Stomach (tissue), 9 donors: Measurements from ENCODE around the gene PEMT. TPM values are rescaled to one million over a fixed set of nuclear protein-coding genes. Genes with fewer than 3 reads are reported as not detected.

Experiments
- DNase-seq, 2 donors: peaks; one replicate each; pipeline versions ENCODE4 v3.0.0 to v3.0.0-alpha.2; 2013 to 2019
- H3K27ac ChIP-seq, 5 donors: fragments of 200-600 bp in 4 of 5; sonication (generic) in 4 of 5; one replicate each; pipeline ENCODE4 v1.5.1; 2013 to 2019; ENCODE audit warnings: mild to moderate bottlenecking in 1 of 5, moderate library complexity in 1 of 5
- H3K27me3 ChIP-seq, 3 donors: fragments of 200-600 bp; sonication (generic); one replicate each; pipeline ENCODE4 v1.5.1; 2017 to 2019; ENCODE audit warnings: mixed run types in 1 of 3
- H3K36me3 ChIP-seq, 4 donors: fragments of 200-600 bp; sonication (generic); 1 replicate in 3 of 4; 2 replicates in 1 of 4; pipeline ENCODE4 v1.5.1; 2016 to 2019
- H3K4me1 ChIP-seq, 4 donors: fragments of 200-600 bp; sonication (generic); one replicate each; pipeline ENCODE4 v1.5.1; 2016 to 2019
- H3K4me3 ChIP-seq, 4 donors: fragments of 200-600 bp; sonication (generic) in 3 of 4; one replicate each; pipeline ENCODE4 v1.5.1; 2016 to 2019; ENCODE audit warnings: mild to moderate bottlenecking in 1 of 4
- H3K9me3 ChIP-seq, 4 donors: fragments of 200-600 bp; sonication (generic); one replicate each; pipeline ENCODE4 v1.5.1; 2016 to 2019
- EP300 ChIP-seq: sonication (generic); formaldehyde crosslinking; IDR thresholded peaks from one replicate; pipeline ENCODE4 v1.6.1; 2017; ENCODE audit warnings: antibody characterized with exemption
- POLR2A ChIP-seq, 4 donors: fragments of 450-650 bp; IDR thresholded peaks; one replicate each; pipeline ENCODE4 v1.6.1; 2016; ENCODE audit warnings: antibody characterized with exemption in 4 of 4, control low read depth in 2 of 4, mild to moderate bottlenecking in 1 of 4, moderate library complexity in 1 of 4
- POLR2AphosphoS5 ChIP-seq, 3 donors: sonication (generic); formaldehyde crosslinking; IDR thresholded peaks; one replicate each; pipeline ENCODE4 v1.6.1; 2016; ENCODE audit warnings: antibody characterized with exemption in 3 of 3
- WGBS, 5 donors: extraction: QIAGEN DNeasy Blood & Tissue Kit in 3 of 5; methylation state at CpG; one replicate each; pipeline versions ENCODE4 v1.1.5 to v1.1.7; 2013 to 2018; 5-methylcytosine and 5-hydroxymethylcytosine counted together
- intact Hi-C: fragments of 100-400 bp; cut with DNase I; formaldehyde crosslinking; loops from one replicate; pipeline ENCODE4 v1.15.1; 2023; ENCODE audit warnings: low total_unique reads
- polyA plus RNA-seq, 3 donors: library from polyadenylated mRNA; stranded (reverse); fragments of 200-250 nt; gene quantifications; one replicate each; pipeline ENCODE4 v1.2.3, GENCODE V29; 2013
- total RNA-seq, 5 donors: library from RNA; depleted of rRNA; stranded (reverse); fragments of >200 nt; gene quantifications; one replicate each; pipeline versions ENCODE4 v1.1.0 to v1.2.3, GENCODE V29; 2014 to 2016
- TF ChIP-seq, protein P1 (sequence below), 7 experiments: fragments of 450-650 bp in 4 of 7; fragments of 200-600 bp in 3 of 7; sonication (generic) in 3 of 7; IDR thresholded peaks; one replicate each; pipeline ENCODE4 v1.5.1; 2016 to 2019; ENCODE audit warnings: antibody characterized with exemption in 7 of 7, control low read depth in 2 of 7, mild to moderate bottlenecking in 1 of 7
- donor health status: healthy with polysubstance abuse.
- donor health status: Bipolar disorder and iron deficiency.
- donor health status: healthy.

Gene PEMT
- total and polyA plus RNA-seq, 8 donors: 7.0 to 44.6 (median 27.0) TPM

- Histone ChIP-seq H3K27me3 (no peaks in the 10 kb centered on the region), H3K4me1 (peaks cover 20 to 60% (median 55%) of the 10 kb centered on the region in 4 donors), H3K4me3 (no peak overlapping the region), H3K27ac (peak overlapping the region in 1 of 5 donors; percentile 77), H3K9me3 (no peaks in the 10 kb centered on the region), H3K36me3 (no peaks in the 10 kb centered on the region)
- intact Hi-C loops: no loop called here
- no peak for TF ChIP-seq POLR2A (IDR thresholded peaks at IDR 0.05)
- peak in 1 of 3 donors; percentile 18 for TF ChIP-seq POLR2AphosphoS5 (IDR thresholded peaks at IDR 0.05)
- TF ChIP-seq, protein P1, sequence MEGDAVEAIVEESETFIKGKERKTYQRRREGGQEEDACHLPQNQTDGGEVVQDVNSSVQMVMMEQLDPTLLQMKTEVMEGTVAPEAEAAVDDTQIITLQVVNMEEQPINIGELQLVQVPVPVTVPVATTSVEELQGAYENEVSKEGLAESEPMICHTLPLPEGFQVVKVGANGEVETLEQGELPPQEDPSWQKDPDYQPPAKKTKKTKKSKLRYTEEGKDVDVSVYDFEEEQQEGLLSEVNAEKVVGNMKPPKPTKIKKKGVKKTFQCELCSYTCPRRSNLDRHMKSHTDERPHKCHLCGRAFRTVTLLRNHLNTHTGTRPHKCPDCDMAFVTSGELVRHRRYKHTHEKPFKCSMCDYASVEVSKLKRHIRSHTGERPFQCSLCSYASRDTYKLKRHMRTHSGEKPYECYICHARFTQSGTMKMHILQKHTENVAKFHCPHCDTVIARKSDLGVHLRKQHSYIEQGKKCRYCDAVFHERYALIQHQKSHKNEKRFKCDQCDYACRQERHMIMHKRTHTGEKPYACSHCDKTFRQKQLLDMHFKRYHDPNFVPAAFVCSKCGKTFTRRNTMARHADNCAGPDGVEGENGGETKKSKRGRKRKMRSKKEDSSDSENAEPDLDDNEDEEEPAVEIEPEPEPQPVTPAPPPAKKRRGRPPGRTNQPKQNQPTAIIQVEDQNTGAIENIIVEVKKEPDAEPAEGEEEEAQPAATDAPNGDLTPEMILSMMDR (IDR thresholded peaks at IDR 0.05): no peak
- no peak for TF ChIP-seq EP300
- WGBS, 5 donors: 75 to 89% (median 83%) methylated on average over 8 to 11 of the region's 11 CpGs
- no peak for DNase-seq
Measured at GRCh38 chr17:17527534-17527933, 64.0 kb downstream of the PEMT start.

DNA sequence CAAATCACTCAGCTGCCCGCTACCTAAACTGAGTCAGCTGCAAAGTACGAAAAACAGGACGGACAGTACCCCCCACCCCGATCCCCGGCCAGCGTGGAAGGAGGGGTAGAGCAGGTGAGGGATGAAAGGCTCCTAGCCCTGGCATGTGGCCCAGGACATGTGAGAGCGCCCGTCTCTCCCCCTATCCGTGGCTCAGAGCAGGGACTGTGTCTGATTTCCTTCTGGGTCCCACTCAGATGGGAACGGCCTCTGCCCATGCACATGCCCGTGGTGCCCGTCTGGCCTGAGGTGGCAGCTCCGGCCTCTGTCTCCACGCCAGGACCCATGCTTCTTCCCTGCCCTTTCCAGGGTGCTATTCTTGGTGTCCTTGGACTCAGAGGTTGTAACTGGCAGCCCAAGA, 65.1 kb downstream of the PEMT start:
- TF ChIP-seq POLR2AphosphoS5 (IDR thresholded peaks at IDR 0.05) (peak in 1 of 3 donors; percentile 39), POLR2A (IDR thresholded peaks at IDR 0.05) (no peak)
- no peak overlapping the region for H3K4me3 ChIP-seq
- peaks cover 20 to 61% (median 55%) of the 10 kb centered on the region in 4 donors for H3K4me1 ChIP-seq
- intact Hi-C loops: no loop called here
- no peaks in the 10 kb centered on the region for H3K9me3 ChIP-seq
- H3K27ac ChIP-seq: peak overlapping the region; percentile 40 to 77 (median 61)
- 30 to 50% (median 44%) methylated on average over 8 to 14 of the region's 14 CpGs for WGBS, 5 donors
- peaks cover 0 to under 1% (median 0%) of the 10 kb centered on the region in 4 donors for H3K36me3 ChIP-seq
- H3K27me3 ChIP-seq: no peaks in the 10 kb centered on the region
- DNase-seq: peak in 1 of 2 donors; percentile 56

GRCh38 chr17:17525956-17526355, 65.6 kb downstream of the PEMT start:
- no peaks in the 10 kb centered on the region for H3K9me3 ChIP-seq
- H3K4me3 ChIP-seq: no peak overlapping the region
- 35 to 50% (median 45%) methylated on average over 6 of the region's 6 CpGs for WGBS, 5 donors
- peak overlapping the region; percentile 40 to 77 (median 61) for H3K27ac ChIP-seq
- peaks cover under 1 to 4% (median 3%) of the 10 kb centered on the region in 4 donors for H3K36me3 ChIP-seq
- peaks cover 20 to 61% (median 55%) of the 10 kb centered on the region in 4 donors for H3K4me1 ChIP-seq
- no peaks in the 10 kb centered on the region for H3K27me3 ChIP-seq
- peak in 1 of 2 donors; percentile 66 for DNase-seq
- TF ChIP-seq POLR2A (IDR thresholded peaks at IDR 0.05) (no peak), POLR2AphosphoS5 (IDR thresholded peaks at IDR 0.05) (no peak), EP300 (no peak)
- TF ChIP-seq, protein P1 (IDR thresholded peaks at IDR 0.05): no peak
- intact Hi-C loops: no loop called here

- intact Hi-C loops: no loop called here
- Histone ChIP-seq H3K4me1 (peaks cover 20 to 61% (median 55%) of the 10 kb centered on the region in 4 donors), H3K4me3 (no peak overlapping the region), H3K27ac (peak overlapping the region in 4 of 5 donors; percentile 40 to 77 (median 52)), H3K9me3 (no peaks in the 10 kb centered on the region), H3K36me3 (peaks cover 4 to 11% (median 10%) of the 10 kb centered on the region in 4 donors), H3K27me3 (no peaks in the 10 kb centered on the region)
- TF ChIP-seq POLR2A (IDR thresholded peaks at IDR 0.05): no peak
- TF ChIP-seq EP300: no peak
- TF ChIP-seq, protein P1 (IDR thresholded peaks at IDR 0.05): no peak
- TF ChIP-seq POLR2AphosphoS5 (IDR thresholded peaks at IDR 0.05): no peak
- 81 to 88% (median 84%) methylated on average over 15 of the region's 15 CpGs for WGBS, 5 donors
- DNase-seq: no peak
Measured at GRCh38 chr17:17525311-17525710, 66.2 kb downstream of the PEMT start.
